Breast epithelium (tissue), 3 donors: ENCODE data around the gene KRT6A. TPM values are rescaled to one million over a fixed set of nuclear protein-coding genes. Genes with fewer than 3 reads are reported as not detected.

ENCODE experiments used
- total RNA-seq, 3 donors: library from RNA; depleted of rRNA; stranded (reverse); fragments of >200 nt; gene quantifications; one replicate each; pipeline ENCODE4 v1.1.0, GENCODE V29; 2016

Gene KRT6A
- total RNA-seq, 3 donors from 2014 or later = 0.33 to 3.1 TPM; not detected in 1

Other genes with a start within 250 kb of the KRT6A start
- 1 to 10 TPM in 1 of 3 donors, under 1 TPM in 1, not detected in 1; 0.66 to 2.2 TPM for gene KRT86, start 218.6 kb downstream of the KRT6A start, total RNA-seq
- gene KRT81, start 201.7 kb downstream of the KRT6A start, total RNA-seq = 10 to 100 TPM in 1 of 3 donors, 1 to 10 TPM in 1, not detected in 1; 3.6 to 29.9 TPM
- gene KRT83, start 171.9 kb downstream of the KRT6A start, total RNA-seq = under 1 TPM in 2 of 3 donors, not detected in 1; 0.33 to 0.59 TPM
- gene KRT85, start 125.8 kb downstream of the KRT6A start, total RNA-seq = not detected
- not detected for gene KRT84, start 107.6 kb downstream of the KRT6A start, total RNA-seq
- gene KRT82, start 86.9 kb downstream of the KRT6A start, total RNA-seq = not detected
- gene KRT75, start 58.9 kb downstream of the KRT6A start, total RNA-seq = not detected
- gene KRT6B, start 41.1 kb downstream of the KRT6A start, total RNA-seq = 10 to 100 TPM in 2 of 3 donors, not detected in 1; 42.0 to 69.2 TPM
- not detected for gene KRT6C, start 19.5 kb downstream of the KRT6A start, total RNA-seq
- 100 to 1,000 TPM in 2 of 3 donors, 1 to 10 TPM in 1; 4.3 to 464 (median 413) TPM for gene KRT5, start 27.1 kb upstream of the KRT6A start, total RNA-seq
- gene KRT71, start 59.9 kb upstream of the KRT6A start, total RNA-seq = under 1 TPM in 1 of 3 donors, not detected in 2; 0.16 TPM
- not detected for gene KRT74, start 80.6 kb upstream of the KRT6A start, total RNA-seq
- gene KRT72, start 108.2 kb upstream of the KRT6A start, total RNA-seq = not detected
- gene KRT73, start 125.3 kb upstream of the KRT6A start, total RNA-seq = not detected
- not detected for gene KRT2, start 159.0 kb upstream of the KRT6A start, total RNA-seq
- not detected for gene KRT1, start 187.2 kb upstream of the KRT6A start, total RNA-seq
- under 1 TPM in 1 of 3 donors, not detected in 2; 0.48 TPM for gene KRT77, start 210.3 kb upstream of the KRT6A start, total RNA-seq